ENCODE data around the gene ADAMTS16. TPM values are rescaled to one million over a fixed set of nuclear protein-coding genes. Genes with fewer than 3 reads are reported as not detected.

The ADAMTS16 gene
- total RNA-seq, 3 donors from 2014 or later (not counting 1 experiment from before 2014, with no cell fraction given), result not detected

GRCh38 chr5:5122776-5123175, 17.4 kb upstream of the ADAMTS16 start:
- Histone ChIP-seq H3K9me3 (ENCODE audit: control insufficient read depth, insufficient read depth, low read length) (peaks cover 7% of the 10 kb centered on the region), H3K4me3 (ENCODE audit: low read length) (no peak overlapping the region), H3K36me3 (ENCODE audit: control insufficient read depth, insufficient read depth, low read length) (no peaks in the 10 kb centered on the region), H3K27ac (ENCODE audit: low read length) (no peak overlapping the region), H3K4me1 (ENCODE audit: control insufficient read depth, insufficient read depth, low read length) (no peaks in the 10 kb centered on the region), H3K27me3 (ENCODE audit: control insufficient read depth, insufficient read depth, low read length) (no peaks in the 10 kb centered on the region)
- Mint-ChIP-seq H3K9me3 (peaks cover 2 to 5% of the 10 kb centered on the region in 2 donors), H3K4me1 (no peaks in the 10 kb centered on the region), H3K36me3 (no peaks in the 10 kb centered on the region), H3K4me3 (no peak overlapping the region), H3K27me3 (ENCODE audit: low read depth in 2 of 2) (no peaks in the 10 kb centered on the region), H3K27ac (no peak overlapping the region)
- intact Hi-C loops (cut with micrococcal nuclease), result no loop called here
- no peak for ATAC-seq
- 80% methylated on average over 3 of the region's 3 CpGs for WGBS (ENCODE audit: insufficient coverage)
- no peak for DNase-seq
- TF ChIP-seq CTCF (IDR thresholded peaks at IDR 0.05), result no peak

- Mint-ChIP-seq H3K27ac (no peak overlapping the region), H3K36me3 (no peaks in the 10 kb centered on the region), H3K9me3 (peaks cover 0 to 5% of the 10 kb centered on the region in 2 donors), H3K27me3 (ENCODE audit: low read depth in 2 of 2) (no peaks in the 10 kb centered on the region), H3K4me3 (no peak overlapping the region), H3K4me1 (no peaks in the 10 kb centered on the region)
- TF ChIP-seq CTCF (IDR thresholded peaks at IDR 0.05), result no peak
- ATAC-seq (no peak), DNase-seq (no peak)
- intact Hi-C loops (cut with micrococcal nuclease), result no loop called here
- Histone ChIP-seq H3K9me3 (ENCODE audit: control insufficient read depth, insufficient read depth, low read length) (peaks cover 7% of the 10 kb centered on the region), H3K4me3 (ENCODE audit: low read length) (no peak overlapping the region), H3K4me1 (ENCODE audit: control insufficient read depth, insufficient read depth, low read length) (no peaks in the 10 kb centered on the region), H3K36me3 (ENCODE audit: control insufficient read depth, insufficient read depth, low read length) (no peaks in the 10 kb centered on the region), H3K27ac (ENCODE audit: low read length) (no peak overlapping the region), H3K27me3 (ENCODE audit: control insufficient read depth, insufficient read depth, low read length) (no peaks in the 10 kb centered on the region)
- 45% methylated on average over 2 of the region's 3 CpGs for WGBS (ENCODE audit: insufficient coverage)
Observed at GRCh38 chr5:5124231-5124630, 15.9 kb upstream of the ADAMTS16 start.

GRCh38 chr5:5126444-5126843, 13.7 kb upstream of the ADAMTS16 start:
- no peaks in the 10 kb centered on the region for H3K36me3 Mint-ChIP-seq
- no peaks in the 10 kb centered on the region for H3K9me3 Mint-ChIP-seq
- Histone ChIP-seq H3K36me3 (ENCODE audit: control insufficient read depth, insufficient read depth, low read length) (no peaks in the 10 kb centered on the region), H3K27ac (ENCODE audit: low read length) (no peak overlapping the region), H3K9me3 (ENCODE audit: control insufficient read depth, insufficient read depth, low read length) (no peaks in the 10 kb centered on the region), H3K27me3 (ENCODE audit: control insufficient read depth, insufficient read depth, low read length) (no peaks in the 10 kb centered on the region), H3K4me1 (ENCODE audit: control insufficient read depth, insufficient read depth, low read length) (no peaks in the 10 kb centered on the region), H3K4me3 (ENCODE audit: low read length) (no peak overlapping the region)
- no peak for ATAC-seq
- no peak overlapping the region for H3K27ac Mint-ChIP-seq
- no peak for TF ChIP-seq CTCF (IDR thresholded peaks at IDR 0.05)
- no peaks in the 10 kb centered on the region for H3K27me3 Mint-ChIP-seq (ENCODE audit: low read depth in 2 of 2)
- DNase-seq, result no peak
- intact Hi-C loops (cut with micrococcal nuclease), result no loop called here
- 64% methylated on average over 6 of the region's 7 CpGs for WGBS (ENCODE audit: insufficient coverage)
- H3K4me1 Mint-ChIP-seq, result no peaks in the 10 kb centered on the region
- H3K4me3 Mint-ChIP-seq, result no peak overlapping the region

GRCh38 chr5:5128766-5129165, 11.4 kb upstream of the ADAMTS16 start:
- Histone ChIP-seq H3K4me1 (ENCODE audit: control insufficient read depth, insufficient read depth, low read length) (no peaks in the 10 kb centered on the region), H3K27me3 (ENCODE audit: control insufficient read depth, insufficient read depth, low read length) (no peaks in the 10 kb centered on the region), H3K36me3 (ENCODE audit: control insufficient read depth, insufficient read depth, low read length) (no peaks in the 10 kb centered on the region), H3K4me3 (ENCODE audit: low read length) (no peak overlapping the region), H3K9me3 (ENCODE audit: control insufficient read depth, insufficient read depth, low read length) (no peaks in the 10 kb centered on the region), H3K27ac (ENCODE audit: low read length) (no peak overlapping the region)
- intact Hi-C loops (cut with micrococcal nuclease), result no loop called here
- Mint-ChIP-seq H3K9me3 (no peaks in the 10 kb centered on the region), H3K36me3 (no peaks in the 10 kb centered on the region), H3K27ac (no peak overlapping the region), H3K4me3 (no peak overlapping the region), H3K27me3 (ENCODE audit: low read depth in 2 of 2) (no peaks in the 10 kb centered on the region), H3K4me1 (no peaks in the 10 kb centered on the region)
- no peak for ATAC-seq
- DNase-seq, result no peak
- WGBS (ENCODE audit: insufficient coverage), result 75% methylated on average over 6 of the region's 8 CpGs
- no peak for TF ChIP-seq CTCF (IDR thresholded peaks at IDR 0.05)

Data from natural killer cell (primary cell).